Gastrocnemius medialis (tissue), 4 donors: ENCODE data around the gene ANKS1B. TPM values are rescaled to one million over a fixed set of nuclear protein-coding genes. Genes with fewer than 3 reads are reported as not detected.

Source experiments
- ATAC-seq, 2 donors: fragments of 150-250 bp; one replicate each; pipeline ENCODE4 v1.9.1; 2016
- DNase-seq, 2 donors: peaks; one replicate each; pipeline ENCODE4 v3.0.0-alpha.2; 2019
- H3K27ac ChIP-seq, 4 donors: fragments of 200-600 bp; sonication (generic); 1 replicate in 1 of 4; 2 replicates in 3 of 4; pipeline ENCODE4 v1.5.1; 2016 to 2018; ENCODE audit warnings: mild to moderate bottlenecking in 2 of 4, moderate library complexity in 1 of 4
- H3K27me3 ChIP-seq, 3 donors: fragments of 200-600 bp; sonication (generic) in 2 of 3; 1 replicate in 1 of 3; 2 replicates in 2 of 3; pipeline versions ENCODE4 v1.5.1 to v1.6.0; 2016 to 2019; ENCODE audit warnings: mild to moderate bottlenecking in 1 of 3, moderate library complexity in 1 of 3
- H3K36me3 ChIP-seq, 2 donors: fragments of 200-600 bp; sonication (generic) in 1 of 2; one replicate each; pipeline ENCODE4 v1.5.1; 2017 to 2018
- H3K4me1 ChIP-seq, 2 donors: fragments of 200-600 bp; sonication (generic) in 1 of 2; one replicate each; pipeline ENCODE4 v1.5.1; 2016 to 2017; ENCODE audit warnings: mild to moderate bottlenecking in 2 of 2
- H3K4me3 ChIP-seq, 4 donors: fragments of 200-600 bp; sonication (generic) in 3 of 4; 1 replicate in 1 of 4; 2 replicates in 3 of 4; pipeline ENCODE4 v1.5.1; 2016 to 2019; ENCODE audit warnings: mild to moderate bottlenecking in 2 of 4
- H3K9me3 ChIP-seq, 3 donors: fragments of 200-600 bp; sonication (generic) in 2 of 3; 1 replicate in 1 of 3; 2 replicates in 2 of 3; pipeline ENCODE4 v1.5.1; 2016 to 2019
- POLR2A ChIP-seq, 2 donors: fragments of 450-650 bp; IDR thresholded peaks; one replicate each; pipeline ENCODE4 v1.6.1; 2017; ENCODE audit warnings: antibody characterized with exemption in 2 of 2, mild to moderate bottlenecking in 2 of 2, moderate library complexity in 2 of 2
- in situ Hi-C, 4 donors: fragments of 200-750 bp; cut with MboI; loops; one replicate each; pipeline versions ENCODE4 v1.15.0 to v1.8.0; 2017; ENCODE audit warnings: low sequenced_read_pairs in 4 of 4
- intact Hi-C: fragments of 100-400 bp; cut with DNase I; formaldehyde crosslinking; loops from one replicate; pipeline ENCODE4 v1.15.1; 2023; ENCODE audit warnings: low total_unique reads
- total RNA-seq, 4 donors: library from RNA; depleted of rRNA; stranded (reverse); fragments of >200 nt; gene quantifications; one replicate each; pipeline versions ENCODE4 v1.1.0 to v1.2.3, GENCODE V29; 2016
- TF ChIP-seq, protein P1 (sequence below), 5 experiments: fragments of 450-650 bp in 3 of 5; fragments of 200-600 bp in 2 of 5; sonication (generic) in 2 of 5; IDR thresholded peaks in 4 of 5; conservative IDR thresholded peaks in 1 of 5; 1 replicate in 4 of 5; 2 replicates in 1 of 5; pipeline ENCODE4 v1.5.1; 2016 to 2019; ENCODE audit warnings: antibody characterized with exemption in 5 of 5, mild to moderate bottlenecking in 3 of 5, moderate library complexity in 3 of 5

Gene ANKS1B
- total RNA-seq, 4 donors from 2014 or later, result 3.9 to 14.5 (median 5.7) TPM

DNA sequence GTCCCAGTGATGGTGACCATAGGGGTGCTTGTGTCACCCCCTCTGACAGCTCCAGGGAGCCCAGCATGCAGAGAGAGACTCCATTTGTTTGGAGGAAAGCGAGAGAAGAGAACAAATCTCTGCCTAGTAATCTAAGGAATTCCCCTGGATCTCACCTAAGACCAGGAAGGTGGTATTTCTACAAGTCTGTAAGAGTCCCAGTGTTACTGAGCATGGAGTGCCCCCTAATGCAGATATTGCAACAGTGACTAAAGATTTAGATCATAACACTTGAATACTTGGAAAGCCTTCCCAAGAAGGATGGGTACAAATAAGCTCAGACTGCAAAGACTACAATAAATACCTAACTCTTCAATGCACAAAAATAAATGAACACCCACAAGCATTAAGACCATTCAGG lies 697.6 kb downstream of the ANKS1B start:
- no peaks in the 10 kb centered on the region for H3K4me1 ChIP-seq
- H3K9me3 ChIP-seq, result no peaks in the 10 kb centered on the region
- TF ChIP-seq, protein P1, sequence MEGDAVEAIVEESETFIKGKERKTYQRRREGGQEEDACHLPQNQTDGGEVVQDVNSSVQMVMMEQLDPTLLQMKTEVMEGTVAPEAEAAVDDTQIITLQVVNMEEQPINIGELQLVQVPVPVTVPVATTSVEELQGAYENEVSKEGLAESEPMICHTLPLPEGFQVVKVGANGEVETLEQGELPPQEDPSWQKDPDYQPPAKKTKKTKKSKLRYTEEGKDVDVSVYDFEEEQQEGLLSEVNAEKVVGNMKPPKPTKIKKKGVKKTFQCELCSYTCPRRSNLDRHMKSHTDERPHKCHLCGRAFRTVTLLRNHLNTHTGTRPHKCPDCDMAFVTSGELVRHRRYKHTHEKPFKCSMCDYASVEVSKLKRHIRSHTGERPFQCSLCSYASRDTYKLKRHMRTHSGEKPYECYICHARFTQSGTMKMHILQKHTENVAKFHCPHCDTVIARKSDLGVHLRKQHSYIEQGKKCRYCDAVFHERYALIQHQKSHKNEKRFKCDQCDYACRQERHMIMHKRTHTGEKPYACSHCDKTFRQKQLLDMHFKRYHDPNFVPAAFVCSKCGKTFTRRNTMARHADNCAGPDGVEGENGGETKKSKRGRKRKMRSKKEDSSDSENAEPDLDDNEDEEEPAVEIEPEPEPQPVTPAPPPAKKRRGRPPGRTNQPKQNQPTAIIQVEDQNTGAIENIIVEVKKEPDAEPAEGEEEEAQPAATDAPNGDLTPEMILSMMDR (IDR thresholded peaks at IDR 0.05 in 4 of 5, conservative IDR thresholded peaks at IDR 0.05 in 1 of 5), result no peak
- no peak for TF ChIP-seq POLR2A (IDR thresholded peaks at IDR 0.05)
- no peaks in the 10 kb centered on the region for H3K27me3 ChIP-seq
- intact Hi-C loops (no loop called here), in situ Hi-C loops (no loop called here)
- no peak for DNase-seq
- no peaks in the 10 kb centered on the region for H3K36me3 ChIP-seq
- no peak overlapping the region for H3K4me3 ChIP-seq
- no peak for ATAC-seq
- no peak overlapping the region for H3K27ac ChIP-seq

DNA sequence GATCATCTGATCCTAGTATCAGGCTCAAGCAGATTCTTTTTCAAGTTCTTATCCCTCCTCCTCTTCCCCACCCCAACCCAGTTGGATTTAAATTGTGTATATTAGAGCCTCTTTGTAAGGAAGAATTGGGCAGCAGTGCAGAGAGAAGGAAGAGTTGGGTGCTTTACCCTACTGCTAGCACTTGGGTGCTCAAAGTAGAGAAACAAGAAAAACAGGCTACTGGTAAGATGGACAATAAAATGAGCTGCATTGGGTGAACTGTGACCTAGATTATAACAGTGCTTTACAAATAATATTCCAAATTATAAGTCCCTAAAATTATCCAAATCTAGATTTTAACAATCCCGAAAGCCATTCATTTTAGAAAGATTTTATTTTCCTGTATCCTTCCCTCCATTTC lies 700.6 kb downstream of the ANKS1B start:
- no peaks in the 10 kb centered on the region for H3K27me3 ChIP-seq
- H3K9me3 ChIP-seq, result no peaks in the 10 kb centered on the region
- H3K27ac ChIP-seq, result no peak overlapping the region
- no peak for TF ChIP-seq POLR2A (IDR thresholded peaks at IDR 0.05)
- TF ChIP-seq, protein P1 (IDR thresholded peaks at IDR 0.05 in 4 of 5, conservative IDR thresholded peaks at IDR 0.05 in 1 of 5), result no peak
- in situ Hi-C loops (no loop called here), intact Hi-C loops (no loop called here)
- no peak overlapping the region for H3K4me3 ChIP-seq
- H3K4me1 ChIP-seq, result no peaks in the 10 kb centered on the region
- DNase-seq (no peak), ATAC-seq (no peak)
- no peaks in the 10 kb centered on the region for H3K36me3 ChIP-seq

DNA sequence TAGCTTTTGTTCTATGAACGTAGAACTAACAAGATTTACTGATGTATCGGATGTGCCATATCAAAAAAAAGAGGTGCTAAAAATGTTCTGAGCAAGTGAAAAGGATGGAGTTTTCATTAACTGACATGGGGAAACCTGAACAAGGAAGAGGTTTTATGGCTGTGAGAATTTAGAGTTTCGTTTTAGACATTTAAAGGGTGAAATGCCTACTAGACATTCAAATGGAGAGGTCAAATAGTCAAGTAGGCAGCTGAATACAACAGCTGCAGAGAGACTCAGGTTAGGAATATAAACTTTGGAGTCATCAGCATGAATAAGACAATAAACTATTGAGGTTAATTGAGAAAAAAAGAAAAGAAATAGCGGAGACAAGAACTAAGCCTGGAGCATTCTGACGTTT lies 702.1 kb downstream of the ANKS1B start:
- Histone ChIP-seq H3K4me3 (no peak overlapping the region), H3K27ac (no peak overlapping the region), H3K36me3 (no peaks in the 10 kb centered on the region), H3K4me1 (no peaks in the 10 kb centered on the region), H3K27me3 (no peaks in the 10 kb centered on the region), H3K9me3 (no peaks in the 10 kb centered on the region)
- DNase-seq (no peak), ATAC-seq (no peak)
- in situ Hi-C loops, result no loop called here
- TF ChIP-seq, protein P1 (IDR thresholded peaks at IDR 0.05 in 4 of 5, conservative IDR thresholded peaks at IDR 0.05 in 1 of 5), result no peak
- TF ChIP-seq POLR2A (IDR thresholded peaks at IDR 0.05), result no peak
- intact Hi-C loops, result no loop called here

- Histone ChIP-seq H3K4me1 (no peaks in the 10 kb centered on the region), H3K36me3 (no peaks in the 10 kb centered on the region), H3K27me3 (no peaks in the 10 kb centered on the region), H3K4me3 (no peak overlapping the region), H3K27ac (no peak overlapping the region), H3K9me3 (no peaks in the 10 kb centered on the region)
- in situ Hi-C loops (no loop called here), intact Hi-C loops (no loop called here)
- ATAC-seq (no peak), DNase-seq (no peak)
- no peak for TF ChIP-seq POLR2A (IDR thresholded peaks at IDR 0.05)
- TF ChIP-seq, protein P1 (IDR thresholded peaks at IDR 0.05 in 4 of 5, conservative IDR thresholded peaks at IDR 0.05 in 1 of 5), result no peak
Observed at GRCh38 chr12:99282086-99282485, 702.6 kb downstream of the ANKS1B start.

DNA sequence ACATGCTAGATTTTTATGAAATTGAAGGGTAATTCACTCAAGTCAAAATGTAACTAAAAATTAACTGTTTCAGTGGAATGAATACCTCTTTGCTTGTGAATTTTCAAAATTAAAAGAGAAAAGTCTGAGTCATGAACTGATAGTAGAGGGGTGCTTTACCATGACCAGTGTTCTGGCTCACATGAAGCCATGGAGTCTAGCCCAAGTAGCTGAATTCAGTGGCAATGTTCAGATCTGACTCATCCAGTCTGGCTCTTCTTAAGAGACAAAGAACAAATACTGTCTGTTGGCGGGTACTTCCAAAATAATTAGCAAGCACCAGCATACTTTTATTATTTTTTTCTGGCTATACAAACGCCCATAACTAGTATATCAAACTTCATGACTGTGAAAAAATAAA lies 703.5 kb downstream of the ANKS1B start:
- TF ChIP-seq POLR2A (IDR thresholded peaks at IDR 0.05), result no peak
- TF ChIP-seq, protein P1 (IDR thresholded peaks at IDR 0.05 in 4 of 5, conservative IDR thresholded peaks at IDR 0.05 in 1 of 5), result no peak
- no peak for DNase-seq
- intact Hi-C loops, result no loop called here
- H3K4me3 ChIP-seq, result no peak overlapping the region
- no peaks in the 10 kb centered on the region for H3K9me3 ChIP-seq
- no peaks in the 10 kb centered on the region for H3K4me1 ChIP-seq
- H3K36me3 ChIP-seq, result no peaks in the 10 kb centered on the region
- H3K27ac ChIP-seq, result no peak overlapping the region
- in situ Hi-C loops, result no loop called here
- ATAC-seq, result no peak
- no peaks in the 10 kb centered on the region for H3K27me3 ChIP-seq
